Activated effector memory CD4-positive, alpha-beta T cell treated with Interleukin-2 at 50 U/mL for 16 hours (primary cell): Measurements from ENCODE around the gene RAB1A.
"Not testable (repeated sequence)": the region's sequence is repeated elsewhere in the genome, so short reads cannot be mapped to it uniquely, and the experiment has no call there.

Source experiments
- DNase-seq: peaks from one replicate; pipeline ENCODE4 v3.0.0-alpha.2; 2020

Gene RAB1A

GRCh38 chr2:65129826-65130663 lies at the start of gene RAB1A:
Gene RAB1A (minus strand): TSS chr2:65130106. CDS start chr2:65129915, 191 bp downstream.
- DNase-seq, result peak; percentile 99

DNA sequence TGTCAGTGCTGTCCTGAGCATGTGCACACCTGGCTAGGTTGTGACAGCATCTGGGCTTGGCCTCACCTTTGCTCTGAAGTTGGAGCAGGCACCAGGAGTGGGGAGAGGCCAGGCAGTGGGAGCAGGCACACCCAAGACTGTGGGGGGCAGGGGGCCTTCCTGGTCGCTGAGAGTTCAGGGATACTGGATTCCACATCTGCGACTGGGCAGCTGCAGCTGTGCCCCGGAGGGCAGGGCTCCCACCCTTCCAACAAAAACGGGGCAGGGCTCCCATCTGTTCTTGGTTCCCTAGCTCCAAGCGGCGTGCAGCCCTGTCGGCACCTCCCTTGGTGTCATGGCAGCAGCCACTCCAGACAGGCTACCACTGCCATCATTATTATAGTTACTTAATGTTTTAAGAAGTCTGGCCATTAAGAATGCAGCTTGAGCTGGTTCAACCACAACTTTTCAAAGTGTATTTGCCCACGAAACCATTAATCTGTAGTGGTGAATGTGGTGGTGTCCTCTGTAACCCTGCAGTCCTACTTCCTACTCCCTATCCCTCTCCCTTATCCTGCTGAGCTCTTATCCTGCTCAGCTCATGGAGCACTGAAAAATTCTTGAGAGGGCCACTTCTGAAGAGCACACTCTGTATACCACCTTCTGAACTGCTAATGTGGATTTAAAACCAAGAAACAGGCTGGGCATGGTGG lies 48.0 kb upstream of the RAB1A start:
- DNase-seq, result no peak

GRCh38 chr2:65175894-65176530 lies 46.1 kb upstream of the RAB1A start:
- no peak for DNase-seq

- DNase-seq, result not testable (repeated sequence)
Observed at GRCh38 chr2:65174031-65174430, 44.1 kb upstream of the RAB1A start.

GRCh38 chr2:65172994-65173790 lies 43.3 kb upstream of the RAB1A start:
- DNase-seq, result no peak

DNA sequence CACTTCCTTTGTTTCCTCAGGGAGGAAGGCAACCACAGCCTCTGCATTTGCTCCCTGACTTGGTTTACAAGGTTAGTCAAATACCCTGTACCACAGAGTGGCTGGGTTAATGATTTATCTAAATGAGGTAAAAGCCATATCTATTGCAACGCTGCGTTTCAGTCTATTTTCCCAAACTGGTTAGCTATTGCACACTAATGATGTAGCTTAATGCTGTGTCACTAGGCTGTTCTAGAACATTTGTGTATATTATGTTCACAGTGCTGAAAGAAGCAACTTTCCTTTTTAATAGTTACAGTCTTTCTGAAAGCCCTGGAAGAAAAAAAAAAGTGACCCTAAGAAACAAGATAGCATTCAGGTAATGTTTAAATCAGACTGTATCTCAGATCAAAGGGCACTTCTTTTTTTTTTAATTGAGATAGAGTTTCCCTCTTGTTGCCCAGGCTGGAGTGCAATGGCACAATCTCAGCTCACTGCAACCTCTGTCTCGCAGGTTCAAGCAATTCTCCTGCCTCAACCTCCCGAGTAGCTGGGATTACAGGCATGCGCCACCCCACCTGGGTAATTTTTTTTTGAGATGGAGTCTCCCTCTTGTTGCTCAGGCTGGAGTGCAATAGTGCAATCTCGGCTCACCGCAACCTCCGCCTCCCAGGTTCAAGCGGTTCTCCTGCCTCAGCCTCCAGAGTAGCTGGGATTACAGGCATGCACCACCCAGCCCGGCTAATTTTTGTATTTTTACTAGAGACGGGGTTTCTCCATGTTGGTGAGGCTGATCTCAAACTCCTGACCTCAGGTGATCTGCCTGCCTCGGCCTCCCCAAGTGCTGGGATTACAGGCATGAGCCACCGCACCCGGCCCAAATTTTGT lies 40.9 kb upstream of the RAB1A start:
- DNase-seq, result not testable (repeated sequence)

DNA sequence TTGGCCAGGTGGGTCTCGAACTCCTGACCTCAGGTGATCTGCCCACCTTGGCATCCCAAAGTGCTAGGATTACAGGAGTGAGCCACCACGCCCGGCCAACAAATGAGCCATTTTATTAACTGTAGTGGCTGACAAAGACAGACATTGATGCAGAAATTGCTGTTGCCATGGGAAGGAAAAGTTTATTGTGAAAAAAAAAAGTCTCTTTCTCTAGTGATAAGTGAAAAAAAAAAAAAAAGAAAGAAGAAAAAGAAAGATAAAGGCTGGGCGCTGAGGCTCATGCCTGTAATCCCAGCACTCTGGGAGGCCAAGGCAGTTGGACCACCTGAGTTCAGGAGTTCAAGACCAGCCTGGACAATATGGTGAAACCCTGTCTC lies 39.8 kb upstream of the RAB1A start:
- DNase-seq, result no peak

DNA sequence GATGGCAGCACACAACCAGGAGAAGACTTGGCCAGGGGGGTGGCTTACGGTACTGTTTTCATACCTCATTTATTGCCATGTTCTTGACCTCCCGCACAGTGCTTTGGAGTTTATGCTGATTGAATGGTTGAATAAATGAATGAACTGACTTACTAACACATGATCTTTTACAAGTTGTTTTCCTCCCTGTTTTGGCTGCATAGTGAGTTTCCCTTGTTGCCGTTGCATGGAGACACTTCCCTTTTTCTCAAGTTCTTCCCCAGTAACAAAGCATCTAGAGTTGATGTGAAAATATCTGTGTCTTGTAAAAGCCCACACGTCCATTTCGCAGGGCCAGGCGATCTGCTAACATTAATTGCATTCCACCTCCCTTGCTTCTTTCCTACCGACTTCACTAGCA lies 35.7 kb upstream of the RAB1A start:
- no peak for DNase-seq

- DNase-seq, result no peak
Observed at GRCh38 chr2:65164426-65164891, 34.6 kb upstream of the RAB1A start.

DNA sequence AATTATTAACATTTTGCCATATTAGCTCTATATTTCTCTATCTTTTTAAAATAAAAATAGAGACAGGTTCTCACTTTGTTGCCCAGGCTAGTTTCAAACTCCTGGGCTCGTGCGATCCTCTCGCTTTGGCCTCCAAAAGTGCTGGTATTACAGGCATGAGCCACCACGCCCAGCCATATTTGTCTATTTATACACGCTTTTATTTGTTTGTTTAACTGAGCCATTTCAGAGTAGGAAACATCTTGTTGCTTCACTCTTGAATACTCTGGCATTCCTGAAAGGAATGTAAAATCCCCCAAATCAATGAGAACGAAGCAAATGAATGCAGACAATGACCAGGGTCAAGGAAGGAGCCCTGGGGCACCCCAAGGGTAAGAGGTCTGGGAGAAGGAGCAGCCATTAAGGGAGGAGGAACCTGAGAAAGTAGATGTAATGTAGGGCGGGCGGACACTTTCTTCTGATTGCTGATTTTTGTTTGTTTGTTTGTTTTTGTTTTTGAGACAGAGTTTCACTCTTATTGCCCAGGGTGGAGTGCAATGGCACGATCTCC lies 31.7 kb upstream of the RAB1A start:
- no peak for DNase-seq

DNA sequence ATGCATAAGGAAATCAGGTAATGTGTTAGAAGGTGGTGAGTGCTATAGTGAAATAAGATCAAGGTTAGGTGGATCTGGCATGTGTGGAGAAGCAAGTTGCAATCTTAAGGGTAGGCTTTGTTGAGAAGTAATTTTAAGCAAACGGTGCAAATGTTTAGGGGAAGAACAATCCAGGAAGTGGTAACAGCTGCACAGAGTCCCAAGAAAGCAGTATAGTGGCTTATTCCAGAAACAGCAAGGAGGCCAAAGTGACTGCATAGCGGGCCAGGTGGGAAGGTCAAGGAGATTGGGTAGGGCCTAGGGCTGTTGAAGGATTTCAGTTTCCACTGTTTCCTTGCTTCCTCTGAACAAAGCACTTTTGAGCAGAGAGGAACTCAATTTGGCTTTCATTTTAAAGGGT lies 30.0 kb upstream of the RAB1A start:
- DNase-seq, result no peak

DNA sequence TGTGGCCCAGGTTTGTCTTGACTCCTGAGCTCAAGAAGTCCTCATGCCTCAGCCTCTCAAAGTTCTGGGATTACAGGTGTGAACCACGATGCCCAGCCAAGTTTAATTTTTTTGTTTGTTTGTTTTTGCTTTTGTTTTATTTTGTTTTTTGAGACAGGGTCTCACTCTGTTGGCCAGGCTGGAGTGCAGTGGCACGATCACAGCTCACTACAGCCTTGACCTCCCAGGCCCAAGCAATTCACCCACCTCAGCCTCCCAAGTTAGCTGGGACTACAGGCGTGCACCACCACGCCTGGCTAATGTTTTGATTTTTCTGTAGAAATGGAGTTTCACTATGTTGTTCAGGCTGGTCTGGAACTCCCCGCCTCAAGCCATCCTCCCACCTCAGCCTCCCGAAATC lies 29.4 kb upstream of the RAB1A start:
- DNase-seq, result no peak

GRCh38 chr2:65158557-65158956 lies 28.7 kb upstream of the RAB1A start:
- no peak for DNase-seq

- DNase-seq, result not testable (repeated sequence)
Observed at GRCh38 chr2:65157856-65158255, 27.9 kb upstream of the RAB1A start.

- DNase-seq, result no peak
Observed at GRCh38 chr2:65156041-65156440, 26.1 kb upstream of the RAB1A start.

- no peak for DNase-seq
Observed at GRCh38 chr2:65153515-65153914, 23.6 kb upstream of the RAB1A start.

GRCh38 chr2:65146078-65146477 lies 16.2 kb upstream of the RAB1A start:
- no peak for DNase-seq

DNA sequence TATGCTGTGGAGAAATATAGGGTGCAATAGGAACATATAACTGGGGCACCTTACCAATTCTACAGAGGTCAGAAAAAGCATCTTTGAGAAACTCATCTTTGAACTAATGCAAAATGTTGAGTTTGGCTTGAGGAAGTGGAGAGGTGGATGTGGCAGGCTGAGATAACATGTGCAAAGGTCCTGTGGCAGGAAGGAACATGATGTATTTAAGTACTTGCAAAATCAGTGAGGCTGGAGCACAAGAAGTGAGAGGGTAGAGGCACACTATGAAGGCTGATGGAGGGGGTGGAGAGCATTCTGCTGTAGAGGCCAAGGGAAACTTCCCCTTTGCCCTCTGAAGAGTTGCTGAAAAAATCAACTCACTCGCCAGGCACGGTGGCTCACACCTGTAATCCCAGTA lies 14.7 kb upstream of the RAB1A start:
- no peak for DNase-seq

DNA sequence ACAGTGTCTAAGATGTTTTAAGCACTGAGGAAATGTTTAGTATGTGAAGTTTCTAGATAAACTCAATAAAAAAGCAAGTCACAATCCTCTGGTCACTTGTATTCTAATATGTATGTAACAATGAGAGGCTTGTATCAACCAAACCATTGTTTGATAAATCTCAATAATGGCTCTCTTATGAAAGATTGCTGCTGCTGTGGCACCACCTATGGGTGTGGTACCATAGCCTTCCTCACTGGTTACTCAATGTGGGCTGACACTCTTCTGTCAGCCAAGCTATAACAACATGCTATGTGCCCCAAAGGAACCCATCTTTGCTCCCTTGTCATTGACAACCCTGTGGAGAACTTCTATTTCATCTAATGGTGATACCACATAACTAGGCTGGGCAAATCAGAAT lies 12.6 kb upstream of the RAB1A start:
- no peak for DNase-seq

GRCh38 chr2:65137197-65137775 lies 7.4 kb upstream of the RAB1A start:
- DNase-seq, result no peak

DNA sequence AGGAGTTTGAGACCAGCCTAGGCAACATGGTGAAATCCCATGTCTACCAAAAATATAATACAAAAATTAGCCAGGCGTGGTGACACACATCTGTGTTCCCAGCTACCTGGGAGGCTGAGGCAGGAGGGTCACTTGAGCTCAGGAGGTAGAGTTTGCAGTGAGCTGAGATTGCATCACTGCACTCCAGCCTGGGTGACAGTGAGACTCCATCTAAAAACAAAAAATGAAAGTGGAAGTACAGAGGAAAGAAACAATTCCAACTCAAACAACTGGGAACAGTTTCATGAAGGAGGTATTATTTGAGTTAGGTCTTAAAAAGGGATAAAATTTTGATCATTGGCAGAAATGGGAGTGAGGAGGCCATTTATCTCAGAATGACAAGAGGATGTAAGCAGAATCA lies 6.3 kb upstream of the RAB1A start:
- no peak for DNase-seq
